NCI-H2081 (cell line): Measurements from ENCODE around the gene INPP5A.

ENCODE experiments used
- DNase-seq, 2 experiments: peaks; one replicate each; lab custom pipeline; 2025; lab: John Stamatoyannopoulos, UW

The INPP5A gene

GRCh38 chr10:132536241-132536876 lies 1.2 kb upstream of the INPP5A start:
- DNase-seq: no peak

GRCh38 chr10:132536877-132537683 lies 507 bp upstream of the INPP5A start:
- peak; percentile 89 to 94 for DNase-seq

- no peak for DNase-seq
These were observed 623 bp downstream of the INPP5A start for GRCh38 chr10:132538031-132538789.

GRCh38 chr10:132538790-132539421 lies 1.3 kb downstream of the INPP5A start:
- DNase-seq: no peak

- DNase-seq: no peak
These were observed 1.8 kb downstream of the INPP5A start for GRCh38 chr10:132539431-132539839.

- DNase-seq: no peak
These were observed 2.3 kb downstream of the INPP5A start for GRCh38 chr10:132539894-132540293.

- DNase-seq: no peak
These were observed 2.9 kb downstream of the INPP5A start for GRCh38 chr10:132540456-132540855.

- no peak for DNase-seq
These were observed 3.5 kb downstream of the INPP5A start for GRCh38 chr10:132541129-132541528.

GRCh38 chr10:132541601-132542011 lies 4.0 kb downstream of the INPP5A start:
- DNase-seq: no peak

GRCh38 chr10:132542086-132542775 lies 4.6 kb downstream of the INPP5A start:
- no peak for DNase-seq

GRCh38 chr10:132542819-132543218 lies 5.2 kb downstream of the INPP5A start:
- no peak for DNase-seq

- no peak for DNase-seq
These were observed 6.5 kb downstream of the INPP5A start for GRCh38 chr10:132543916-132544743.

GRCh38 chr10:132544744-132545658 lies 7.4 kb downstream of the INPP5A start:
- no peak for DNase-seq

- DNase-seq: no peak
These were observed 8.2 kb downstream of the INPP5A start for GRCh38 chr10:132545659-132546367.

GRCh38 chr10:132546567-132547420 lies 9.2 kb downstream of the INPP5A start:
- DNase-seq: no peak

GRCh38 chr10:132547421-132547861 lies 9.9 kb downstream of the INPP5A start:
- no peak for DNase-seq

GRCh38 chr10:132548106-132548823 lies 10.7 kb downstream of the INPP5A start:
- no peak for DNase-seq
